Central memory CD8-positive, alpha-beta T cell (primary cell): Measurements from ENCODE around the gene MICAL2.

Source experiments
- ATAC-seq: fragments of 150-1000 bp; cut with Tn5 transposase; replicated peaks from 2 replicates; pipeline ENCODE4 v1.10.0; 2022; ENCODE audit warnings: mild to moderate bottlenecking, moderate FRiP score, moderate number of reproducible peaks; ENCODE audit not compliant: poor library complexity, severe bottlenecking; ENCODE audit errors: extremely low read depth
- DNase-seq, 2 donors: peaks; one replicate each; pipeline ENCODE4 v3.0.0; 2021; ENCODE audit warnings: low spot score in 2 of 2
- H3K27ac Mint-ChIP-seq: one replicate; pipeline ENCODE4 v1.8.0; 2022; ENCODE audit warnings: low read depth, mild to moderate bottlenecking, moderate library complexity, mixed read lengths
- H3K27me3 Mint-ChIP-seq: one replicate; pipeline ENCODE4 v1.8.0; 2022; ENCODE audit warnings: mixed read lengths
- H3K36me3 Mint-ChIP-seq: one replicate; pipeline ENCODE4 v1.8.0; 2022; ENCODE audit warnings: mild to moderate bottlenecking, moderate library complexity, mixed read lengths; ENCODE audit not compliant: insufficient read depth
- H3K4me1 Mint-ChIP-seq: one replicate; pipeline ENCODE4 v1.8.0; 2022; ENCODE audit warnings: mixed read lengths
- H3K4me3 Mint-ChIP-seq: one replicate; pipeline ENCODE4 v1.8.0; 2022; ENCODE audit warnings: mild to moderate bottlenecking, moderate library complexity, mixed read lengths
- H3K9me3 Mint-ChIP-seq: one replicate; pipeline ENCODE4 v1.8.0; 2022; ENCODE audit warnings: mixed read lengths

Gene MICAL2

GRCh38 chr11:12120031-12121008 is 9.9 kb downstream of the MICAL2 start:
- Mint-ChIP-seq H3K4me3 (no peak overlapping the region), H3K36me3 (peaks cover 1% of the 10 kb centered on the region), H3K4me1 (peaks cover 49% of the 10 kb centered on the region), H3K27me3 (no peaks in the 10 kb centered on the region), H3K9me3 (no peaks in the 10 kb centered on the region), H3K27ac (no peak overlapping the region)
- ATAC-seq (no peak), DNase-seq (no peak)

GRCh38 chr11:12121011-12121410 is 10.6 kb downstream of the MICAL2 start:
- no peaks in the 10 kb centered on the region for H3K27me3 Mint-ChIP-seq
- H3K36me3 Mint-ChIP-seq, result peaks cover 1% of the 10 kb centered on the region
- no peak overlapping the region for H3K27ac Mint-ChIP-seq
- peaks cover 49% of the 10 kb centered on the region for H3K4me1 Mint-ChIP-seq
- DNase-seq, result no peak
- H3K9me3 Mint-ChIP-seq, result no peaks in the 10 kb centered on the region
- ATAC-seq, result no peak
- no peak overlapping the region for H3K4me3 Mint-ChIP-seq

GRCh38 chr11:12121517-12121916 is 11.1 kb downstream of the MICAL2 start:
- DNase-seq, result no peak
- no peak for ATAC-seq
- Mint-ChIP-seq H3K4me1 (peaks cover 50% of the 10 kb centered on the region), H3K27ac (no peak overlapping the region), H3K9me3 (no peaks in the 10 kb centered on the region), H3K36me3 (peaks cover 1% of the 10 kb centered on the region), H3K27me3 (no peaks in the 10 kb centered on the region), H3K4me3 (no peak overlapping the region)

- DNase-seq (no peak), ATAC-seq (no peak)
- peaks cover 54% of the 10 kb centered on the region for H3K4me1 Mint-ChIP-seq
- peaks cover under 1% of the 10 kb centered on the region for H3K36me3 Mint-ChIP-seq
- no peaks in the 10 kb centered on the region for H3K9me3 Mint-ChIP-seq
- H3K27me3 Mint-ChIP-seq, result no peaks in the 10 kb centered on the region
- no peak overlapping the region for H3K27ac Mint-ChIP-seq
- H3K4me3 Mint-ChIP-seq, result no peak overlapping the region
Observed at GRCh38 chr11:12122083-12122482, 11.7 kb downstream of the MICAL2 start.

- ATAC-seq, result no peak
- Mint-ChIP-seq H3K9me3 (no peaks in the 10 kb centered on the region), H3K36me3 (no peaks in the 10 kb centered on the region), H3K27ac (no peak overlapping the region), H3K27me3 (no peaks in the 10 kb centered on the region), H3K4me1 (peaks cover 59% of the 10 kb centered on the region), H3K4me3 (no peak overlapping the region)
- no peak for DNase-seq
Observed at GRCh38 chr11:12123273-12123672, 12.9 kb downstream of the MICAL2 start.

- H3K4me1 Mint-ChIP-seq, result peaks cover 62% of the 10 kb centered on the region
- H3K4me3 Mint-ChIP-seq, result no peak overlapping the region
- no peaks in the 10 kb centered on the region for H3K9me3 Mint-ChIP-seq
- ATAC-seq, result no peak
- DNase-seq, result no peak
- no peaks in the 10 kb centered on the region for H3K27me3 Mint-ChIP-seq
- no peaks in the 10 kb centered on the region for H3K36me3 Mint-ChIP-seq
- H3K27ac Mint-ChIP-seq, result no peak overlapping the region
Observed at GRCh38 chr11:12123799-12124198, 13.4 kb downstream of the MICAL2 start.

GRCh38 chr11:12124306-12124705 is 13.9 kb downstream of the MICAL2 start:
- H3K4me3 Mint-ChIP-seq, result no peak overlapping the region
- H3K27ac Mint-ChIP-seq, result peak overlapping the region; percentile 2
- no peak for DNase-seq
- no peak for ATAC-seq
- H3K27me3 Mint-ChIP-seq, result no peaks in the 10 kb centered on the region
- H3K36me3 Mint-ChIP-seq, result no peaks in the 10 kb centered on the region
- peaks cover 58% of the 10 kb centered on the region for H3K4me1 Mint-ChIP-seq
- H3K9me3 Mint-ChIP-seq, result no peaks in the 10 kb centered on the region

- Mint-ChIP-seq H3K9me3 (no peaks in the 10 kb centered on the region), H3K4me3 (no peak overlapping the region), H3K4me1 (peaks cover 58% of the 10 kb centered on the region), H3K36me3 (no peaks in the 10 kb centered on the region), H3K27ac (no peak overlapping the region), H3K27me3 (no peaks in the 10 kb centered on the region)
- no peak for DNase-seq
- ATAC-seq, result no peak
Observed at GRCh38 chr11:12125609-12126149, 15.3 kb downstream of the MICAL2 start.

- H3K4me1 Mint-ChIP-seq, result peaks cover 56% of the 10 kb centered on the region
- DNase-seq, result no peak
- H3K27me3 Mint-ChIP-seq, result no peaks in the 10 kb centered on the region
- H3K36me3 Mint-ChIP-seq, result peaks cover 2% of the 10 kb centered on the region
- H3K9me3 Mint-ChIP-seq, result no peaks in the 10 kb centered on the region
- H3K27ac Mint-ChIP-seq, result peak overlapping the region; percentile 52
- H3K4me3 Mint-ChIP-seq, result no peak overlapping the region
- ATAC-seq, result no peak
Observed at GRCh38 chr11:12126344-12127019, 16.1 kb downstream of the MICAL2 start.

- ATAC-seq (no peak), DNase-seq (no peak)
- H3K4me1 Mint-ChIP-seq, result peaks cover 52% of the 10 kb centered on the region
- peaks cover 2% of the 10 kb centered on the region for H3K36me3 Mint-ChIP-seq
- no peak overlapping the region for H3K4me3 Mint-ChIP-seq
- no peaks in the 10 kb centered on the region for H3K9me3 Mint-ChIP-seq
- peak overlapping the region; percentile 52 for H3K27ac Mint-ChIP-seq
- H3K27me3 Mint-ChIP-seq, result no peaks in the 10 kb centered on the region
Observed at GRCh38 chr11:12127206-12127898, 17.0 kb downstream of the MICAL2 start.

- Mint-ChIP-seq H3K4me3 (no peak overlapping the region), H3K9me3 (no peaks in the 10 kb centered on the region), H3K27me3 (no peaks in the 10 kb centered on the region), H3K4me1 (peaks cover 53% of the 10 kb centered on the region), H3K36me3 (peaks cover 2% of the 10 kb centered on the region), H3K27ac (no peak overlapping the region)
- DNase-seq (no peak), ATAC-seq (no peak)
Observed at GRCh38 chr11:12128301-12128751, 17.9 kb downstream of the MICAL2 start.

- peaks cover 62% of the 10 kb centered on the region for H3K4me1 Mint-ChIP-seq
- ATAC-seq (no peak), DNase-seq (no peak)
- H3K27me3 Mint-ChIP-seq, result no peaks in the 10 kb centered on the region
- H3K27ac Mint-ChIP-seq, result no peak overlapping the region
- H3K9me3 Mint-ChIP-seq, result no peaks in the 10 kb centered on the region
- no peak overlapping the region for H3K4me3 Mint-ChIP-seq
- H3K36me3 Mint-ChIP-seq, result peaks cover 2% of the 10 kb centered on the region
Observed at GRCh38 chr11:12129227-12129626, 18.8 kb downstream of the MICAL2 start.
